ENCODE data around the gene CHMP4A. TPM values are rescaled to one million over a fixed set of nuclear protein-coding genes. Genes with fewer than 3 reads are reported as not detected.
A peak's percentile ranks its signal among the peaks of the same experiment; 100 is the strongest.
"Not testable (repeated sequence)": the region's sequence is repeated elsewhere in the genome, so short reads cannot be mapped to it uniquely, and the experiment has no call there.

The CHMP4A gene
- total RNA-seq, 1 experiment from 2014 or later: 56.7 TPM

GRCh38 chr14:24224618-24225071 is 11.4 kb upstream of the CHMP4A start:
- no peak overlapping the region for H3K4me3 ChIP-seq (ENCODE audit: low read depth, low read length, poor library complexity, severe bottlenecking)
- no peak overlapping the region for H3K27ac ChIP-seq (ENCODE audit: low read depth, low read length, poor library complexity, severe bottlenecking)
- DNase-seq (ENCODE audit: low spot score): no peak
- H3K4me1 ChIP-seq (ENCODE audit: insufficient read depth, low read length, poor library complexity, severe bottlenecking): no peaks in the 10 kb centered on the region
- intact Hi-C loops (cut with micrococcal nuclease; ENCODE audit: unreplicated experiment): no loop called here
- POLR2A ChIA-PET (ENCODE audit: low non-redundant PET): no interaction called here
- BruUV-seq (replicated peaks): no TSS peak
- H3K27me3 ChIP-seq (replicated peaks; ENCODE audit: insufficient read depth, low read depth, low read length, poor library complexity): no peaks in the 10 kb centered on the region
- H3K9me3 ChIP-seq (ENCODE audit: low read depth, low read length, poor library complexity, severe bottlenecking): no peaks in the 10 kb centered on the region
- TF ChIP-seq, protein P1, sequence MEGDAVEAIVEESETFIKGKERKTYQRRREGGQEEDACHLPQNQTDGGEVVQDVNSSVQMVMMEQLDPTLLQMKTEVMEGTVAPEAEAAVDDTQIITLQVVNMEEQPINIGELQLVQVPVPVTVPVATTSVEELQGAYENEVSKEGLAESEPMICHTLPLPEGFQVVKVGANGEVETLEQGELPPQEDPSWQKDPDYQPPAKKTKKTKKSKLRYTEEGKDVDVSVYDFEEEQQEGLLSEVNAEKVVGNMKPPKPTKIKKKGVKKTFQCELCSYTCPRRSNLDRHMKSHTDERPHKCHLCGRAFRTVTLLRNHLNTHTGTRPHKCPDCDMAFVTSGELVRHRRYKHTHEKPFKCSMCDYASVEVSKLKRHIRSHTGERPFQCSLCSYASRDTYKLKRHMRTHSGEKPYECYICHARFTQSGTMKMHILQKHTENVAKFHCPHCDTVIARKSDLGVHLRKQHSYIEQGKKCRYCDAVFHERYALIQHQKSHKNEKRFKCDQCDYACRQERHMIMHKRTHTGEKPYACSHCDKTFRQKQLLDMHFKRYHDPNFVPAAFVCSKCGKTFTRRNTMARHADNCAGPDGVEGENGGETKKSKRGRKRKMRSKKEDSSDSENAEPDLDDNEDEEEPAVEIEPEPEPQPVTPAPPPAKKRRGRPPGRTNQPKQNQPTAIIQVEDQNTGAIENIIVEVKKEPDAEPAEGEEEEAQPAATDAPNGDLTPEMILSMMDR (conservative IDR thresholded peaks at IDR 0.05; ENCODE audit: low read depth, low read length): no peak
- no peak for TF ChIP-seq EZH2 (IDR thresholded peaks at IDR 0.05; ENCODE audit: borderline replicate concordance, low read depth, low read length, poor library complexity, severe bottlenecking)
- CTCF ChIA-PET: no interaction called here
- H3K36me3 ChIP-seq (ENCODE audit: insufficient read depth, low read length, poor library complexity, severe bottlenecking): peaks cover 6% of the 10 kb centered on the region

DNA sequence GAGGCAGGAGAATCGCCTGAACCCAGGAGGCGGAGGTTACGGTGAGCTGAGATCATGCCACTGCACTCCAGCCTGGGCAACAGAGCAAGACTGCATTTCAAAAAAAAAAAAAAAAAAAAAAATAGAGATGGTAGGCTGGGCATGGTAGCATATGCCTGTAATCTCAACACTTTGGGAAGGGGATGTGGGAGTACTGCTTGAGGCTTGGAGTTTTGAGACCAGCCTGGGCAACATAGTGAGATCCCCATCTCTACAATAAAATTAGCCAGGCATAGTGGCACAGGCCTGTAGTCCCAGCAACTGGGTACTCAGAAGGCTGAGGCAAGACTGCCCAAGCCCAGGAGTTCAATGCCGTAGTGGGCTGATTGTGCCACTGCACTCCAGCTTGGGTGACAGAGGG is 9.7 kb upstream of the CHMP4A start:
- intact Hi-C loops (cut with micrococcal nuclease; ENCODE audit: unreplicated experiment); H3K4me3 ChIP-seq (ENCODE audit: low read depth, low read length, poor library complexity, severe bottlenecking); BruUV-seq (replicated peaks): not testable (repeated sequence)

GRCh38 chr14:24219521-24219920 is 6.2 kb upstream of the CHMP4A start:
- Histone ChIP-seq H3K4me1 (ENCODE audit: insufficient read depth, low read length, poor library complexity, severe bottlenecking) (peaks cover 3% of the 10 kb centered on the region), H3K36me3 (ENCODE audit: insufficient read depth, low read length, poor library complexity, severe bottlenecking) (peaks cover 7% of the 10 kb centered on the region), H3K9me3 (ENCODE audit: low read depth, low read length, poor library complexity, severe bottlenecking) (no peaks in the 10 kb centered on the region), H3K4me3 (ENCODE audit: low read depth, low read length, poor library complexity, severe bottlenecking) (no peak overlapping the region), H3K27ac (ENCODE audit: low read depth, low read length, poor library complexity, severe bottlenecking) (no peak overlapping the region), H3K27me3 (replicated peaks; ENCODE audit: insufficient read depth, low read depth, low read length, poor library complexity) (no peaks in the 10 kb centered on the region)
- intact Hi-C loops (cut with micrococcal nuclease; ENCODE audit: unreplicated experiment): no loop called here
- ChIA-PET POLR2A (ENCODE audit: low non-redundant PET) (interaction anchor here (0.7 kb wide), 1 partner anchor 14 kb away, joined by 14 read pairs; no protein-coding TSS in a partner anchor), CTCF (interaction anchor here (0.7 kb wide), 1 partner anchor 212 kb away, joined by 28 read pairs; no protein-coding TSS in a partner anchor)
- no peak for DNase-seq (ENCODE audit: low spot score)
- BruUV-seq (replicated peaks): no TSS peak
- TF ChIP-seq EZH2 (IDR thresholded peaks at IDR 0.05; ENCODE audit: borderline replicate concordance, low read depth, low read length, poor library complexity, severe bottlenecking): no peak
- TF ChIP-seq, protein P1 (conservative IDR thresholded peaks at IDR 0.05; ENCODE audit: low read depth, low read length): no peak

More for the DNA sequence above, 9.7 kb upstream of the CHMP4A start:
- H3K9me3 ChIP-seq (ENCODE audit: low read depth, low read length, poor library complexity, severe bottlenecking); H3K4me1 ChIP-seq (ENCODE audit: insufficient read depth, low read length, poor library complexity, severe bottlenecking); CTCF ChIA-PET; DNase-seq (ENCODE audit: low spot score); H3K27me3 ChIP-seq (replicated peaks; ENCODE audit: insufficient read depth, low read depth, low read length, poor library complexity); POLR2A ChIA-PET (ENCODE audit: low non-redundant PET); H3K36me3 ChIP-seq (ENCODE audit: insufficient read depth, low read length, poor library complexity, severe bottlenecking); H3K27ac ChIP-seq (ENCODE audit: low read depth, low read length, poor library complexity, severe bottlenecking): not testable (repeated sequence)

DNA sequence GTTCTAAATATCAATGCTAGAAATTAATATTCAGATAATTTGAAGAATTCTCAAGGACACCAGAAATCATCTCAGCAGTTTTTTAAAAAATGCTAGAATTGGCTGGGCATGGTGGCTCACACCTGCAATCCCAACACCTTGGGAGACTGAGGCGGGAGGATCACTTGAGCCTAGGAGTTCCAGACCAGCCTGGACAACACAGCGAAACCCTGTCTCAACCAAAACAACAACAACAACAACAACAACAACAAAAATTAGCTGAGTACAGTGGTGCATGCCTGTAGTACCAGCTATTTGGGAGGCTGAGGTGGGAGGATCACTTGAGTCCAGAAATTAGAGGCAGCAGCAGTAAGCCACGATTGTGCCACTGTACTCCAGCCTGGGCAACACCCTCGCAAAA is 5.8 kb upstream of the CHMP4A start:
- no peaks in the 10 kb centered on the region for H3K27me3 ChIP-seq (replicated peaks; ENCODE audit: insufficient read depth, low read depth, low read length, poor library complexity)
- POLR2A ChIA-PET (ENCODE audit: low non-redundant PET): interaction anchor here (0.7 kb wide), 1 partner anchor 14 kb away, joined by 14 read pairs; no protein-coding TSS in a partner anchor
- DNase-seq (ENCODE audit: low spot score): no peak
- H3K36me3 ChIP-seq (ENCODE audit: insufficient read depth, low read length, poor library complexity, severe bottlenecking): peaks cover 7% of the 10 kb centered on the region
- intact Hi-C loops (cut with micrococcal nuclease; ENCODE audit: unreplicated experiment): no loop called here
- BruUV-seq (replicated peaks): no TSS peak
- TF ChIP-seq, protein P1 (conservative IDR thresholded peaks at IDR 0.05; ENCODE audit: low read depth, low read length): no peak
- TF ChIP-seq EZH2 (IDR thresholded peaks at IDR 0.05; ENCODE audit: borderline replicate concordance, low read depth, low read length, poor library complexity, severe bottlenecking): no peak
- no peak overlapping the region for H3K27ac ChIP-seq (ENCODE audit: low read depth, low read length, poor library complexity, severe bottlenecking)
- H3K9me3 ChIP-seq (ENCODE audit: low read depth, low read length, poor library complexity, severe bottlenecking): no peaks in the 10 kb centered on the region
- H3K4me1 ChIP-seq (ENCODE audit: insufficient read depth, low read length, poor library complexity, severe bottlenecking): peaks cover 3% of the 10 kb centered on the region
- CTCF ChIA-PET: interaction anchor here (0.7 kb wide), 1 partner anchor 212 kb away, joined by 28 read pairs; no protein-coding TSS in a partner anchor
- H3K4me3 ChIP-seq (ENCODE audit: low read depth, low read length, poor library complexity, severe bottlenecking): no peak overlapping the region

DNA sequence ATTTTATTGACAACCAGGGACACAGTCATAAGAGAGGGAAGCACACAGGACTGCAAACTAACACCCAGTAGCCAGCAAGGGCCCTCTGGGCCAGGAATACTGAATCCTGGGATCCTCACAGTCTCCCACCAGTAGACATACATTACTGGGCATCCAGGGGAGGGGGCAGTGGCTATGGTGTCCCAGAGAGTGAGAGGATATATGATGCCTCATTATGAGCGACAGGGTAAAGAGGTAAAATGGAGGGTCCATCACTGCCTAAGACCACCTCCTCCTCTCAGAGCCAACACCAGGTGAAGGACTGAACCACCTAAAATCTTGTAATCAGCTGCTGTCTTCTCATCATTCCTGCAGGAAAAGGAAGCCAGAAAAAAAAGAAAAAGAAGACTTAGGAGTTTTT is 3.6 kb upstream of the CHMP4A start:
- H3K27me3 ChIP-seq (replicated peaks; ENCODE audit: insufficient read depth, low read depth, low read length, poor library complexity); H3K36me3 ChIP-seq (ENCODE audit: insufficient read depth, low read length, poor library complexity, severe bottlenecking); CTCF ChIA-PET; intact Hi-C loops (cut with micrococcal nuclease; ENCODE audit: unreplicated experiment); BruUV-seq (replicated peaks); DNase-seq (ENCODE audit: low spot score); H3K4me1 ChIP-seq (ENCODE audit: insufficient read depth, low read length, poor library complexity, severe bottlenecking); H3K4me3 ChIP-seq (ENCODE audit: low read depth, low read length, poor library complexity, severe bottlenecking); H3K9me3 ChIP-seq (ENCODE audit: low read depth, low read length, poor library complexity, severe bottlenecking); POLR2A ChIA-PET (ENCODE audit: low non-redundant PET): not testable (repeated sequence)
- H3K27ac ChIP-seq (ENCODE audit: low read depth, low read length, poor library complexity, severe bottlenecking): peak overlapping the region; percentile 40
